PC-9 (cell line): ENCODE measurements around the gene FFAR3. TPM values are rescaled to one million over a fixed set of nuclear protein-coding genes. Genes with fewer than 3 reads are reported as not detected.

Experiments used
- BruUV-seq: library from RNA; stranded (reverse); fragments of 400-500 nt; replicated peaks from 2 replicates; lab custom pipeline; 2021; lab: Mats Ljungman, UMichigan
- CTCF ChIA-PET: fragments of 300-600 bp; sonication (Branson Sonifier 250); formaldehyde crosslinking; loops from one replicate; lab custom pipeline; 2022; ENCODE audit warnings: antibody characterized with exemption; lab: Charles Lee
- POLR2A ChIA-PET: fragments of 300-600 bp; sonication (Branson Sonifier 250); formaldehyde crosslinking; loops from one replicate; lab custom pipeline; 2022; ENCODE audit warnings: antibody characterized with exemption; ENCODE audit not compliant: unreplicated experiment; lab: Charles Lee
- DNase-seq, 2 experiments: peaks; one replicate each; pipeline versions ENCODE4 v3.0.0 to v3.0.0-alpha.2; 2015 to 2022; ENCODE audit warnings: mixed read lengths in 1 of 2
- H2AFZ ChIP-seq: fragments of 200-600 bp; sonication (generic); 2 replicates; pipeline ENCODE4 v1.8.1; 2017; ENCODE audit warnings: antibody characterized with exemption
- H3F3A ChIP-seq: fragments of 200-600 bp; sonication (generic); 2 replicates; pipeline ENCODE4 v1.8.1; 2017; ENCODE audit warnings: antibody characterized with exemption, mild to moderate bottlenecking, low read depth; ENCODE audit not compliant: insufficient read depth
- H3K27ac ChIP-seq: fragments of 200-600 bp; sonication (generic); 2 replicates; pipeline ENCODE4 v1.6.1; 2016; ENCODE audit warnings: mixed run types
- H3K27me3 ChIP-seq: fragments of 200-600 bp; sonication (generic); 2 replicates; pipeline ENCODE4 v1.6.1; 2016; ENCODE audit warnings: low read depth, mixed run types; ENCODE audit not compliant: insufficient read depth
- H3K36me3 ChIP-seq: fragments of 200-600 bp; sonication (generic); 2 replicates; pipeline ENCODE4 v1.6.1; 2016; ENCODE audit warnings: low read depth, mixed run types
- H3K4me1 ChIP-seq: fragments of 200-600 bp; sonication (generic); replicated peaks from 2 replicates; pipeline ENCODE4 v1.6.1; 2016; ENCODE audit warnings: mixed run types; ENCODE audit not compliant: insufficient read depth
- H3K4me2 ChIP-seq: fragments of 200-600 bp; sonication (generic); 2 replicates; pipeline ENCODE4 v1.6.1; 2017; ENCODE audit warnings: mixed run types
- H3K4me3 ChIP-seq: fragments of 200-600 bp; sonication (generic); 2 replicates; pipeline ENCODE4 v1.6.1; 2016; ENCODE audit warnings: mixed run types
- H3K79me2 ChIP-seq: fragments of 200-600 bp; sonication (generic); 2 replicates; pipeline ENCODE4 v1.6.1; 2017; ENCODE audit warnings: low read depth, mixed run types
- H3K9me2 ChIP-seq: fragments of 200-600 bp; sonication (generic); 2 replicates; pipeline ENCODE4 v1.8.1; 2017; ENCODE audit warnings: mild to moderate bottlenecking; ENCODE audit not compliant: insufficient read depth
- H3K9me3 ChIP-seq: fragments of 200-600 bp; sonication (generic); 2 replicates; pipeline ENCODE4 v1.8.1; 2016; ENCODE audit warnings: low read depth; ENCODE audit not compliant: insufficient read depth
- H4K20me1 ChIP-seq: fragments of 200-600 bp; sonication (generic); 2 replicates; pipeline ENCODE4 v1.8.1; 2017; ENCODE audit not compliant: insufficient read depth
- EZH2 ChIP-seq: fragments of 200-600 bp; sonication (generic); IDR thresholded peaks from 2 replicates; pipeline ENCODE4 v1.8.0; 2017; ENCODE audit warnings: antibody characterized with exemption, low read depth
- intact Hi-C: fragments of 100-400 bp; cut with micrococcal nuclease; formaldehyde crosslinking; loops from one replicate; pipeline ENCODE4 v1.10.0; 2022; ENCODE audit not compliant: unreplicated experiment
- total RNA-seq: library from RNA; stranded (reverse); gene quantifications from 2 replicates; pipeline ENCODE4 v1.2.3, GENCODE V29; 2021
- TF ChIP-seq, protein P1 (sequence below): fragments of 200-600 bp; sonication (generic); conservative IDR thresholded peaks from 2 replicates; pipeline ENCODE4 v1.6.1; 2017; ENCODE audit warnings: mixed run types, antibody characterized with exemption, mild to moderate bottlenecking, moderate library complexity

FFAR3 gene
- total RNA-seq, 1 experiment from 2014 or later, result not detected

DNA sequence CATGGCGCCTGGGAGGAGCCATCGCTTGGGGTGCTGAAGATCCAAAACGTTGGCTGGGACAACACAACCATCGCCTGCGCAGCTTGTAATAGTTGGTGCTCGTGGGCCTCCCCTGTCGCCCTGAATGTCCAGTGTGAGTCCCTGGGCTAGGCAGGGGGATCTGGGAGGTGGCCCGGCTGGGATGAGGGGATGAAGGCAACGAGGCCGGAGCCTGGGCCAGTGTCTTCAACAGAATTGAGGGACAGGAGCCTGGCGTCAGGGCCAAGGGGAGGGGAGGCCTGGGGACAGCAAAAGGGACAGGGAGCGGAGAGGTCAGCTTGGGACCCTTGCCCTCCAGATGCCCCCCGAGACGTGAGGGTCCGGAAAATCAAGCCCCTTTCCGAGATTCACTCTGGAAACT, 17.3 kb upstream of the FFAR3 start:
- Histone ChIP-seq H4K20me1 (peaks cover 4% of the 10 kb centered on the region; the same call in 1 of the 2 replicates), H3F3A (peaks cover 4% of the 10 kb centered on the region; the same call in 1 of the 2 replicates), H3K79me2 (no peaks in the 10 kb centered on the region), H3K9me2 (no peaks in the 10 kb centered on the region), H3K27me3 (no peaks in the 10 kb centered on the region), H3K4me2 (no peak overlapping the region), H3K4me1 (no peaks in the 10 kb centered on the region), H3K27ac (no peak overlapping the region), H3K36me3 (peaks cover 9% of the 10 kb centered on the region; the same call in 1 of the 2 replicates), H2AFZ (no peak overlapping the region), H3K9me3 (no peaks in the 10 kb centered on the region), H3K4me3 (no peak overlapping the region)
- ChIA-PET CTCF (no interaction called here), POLR2A (no interaction called here)
- DNase-seq, result no peak
- intact Hi-C loops, result no loop called here
- BruUV-seq, result no TSS peak
- TF ChIP-seq, protein P1, sequence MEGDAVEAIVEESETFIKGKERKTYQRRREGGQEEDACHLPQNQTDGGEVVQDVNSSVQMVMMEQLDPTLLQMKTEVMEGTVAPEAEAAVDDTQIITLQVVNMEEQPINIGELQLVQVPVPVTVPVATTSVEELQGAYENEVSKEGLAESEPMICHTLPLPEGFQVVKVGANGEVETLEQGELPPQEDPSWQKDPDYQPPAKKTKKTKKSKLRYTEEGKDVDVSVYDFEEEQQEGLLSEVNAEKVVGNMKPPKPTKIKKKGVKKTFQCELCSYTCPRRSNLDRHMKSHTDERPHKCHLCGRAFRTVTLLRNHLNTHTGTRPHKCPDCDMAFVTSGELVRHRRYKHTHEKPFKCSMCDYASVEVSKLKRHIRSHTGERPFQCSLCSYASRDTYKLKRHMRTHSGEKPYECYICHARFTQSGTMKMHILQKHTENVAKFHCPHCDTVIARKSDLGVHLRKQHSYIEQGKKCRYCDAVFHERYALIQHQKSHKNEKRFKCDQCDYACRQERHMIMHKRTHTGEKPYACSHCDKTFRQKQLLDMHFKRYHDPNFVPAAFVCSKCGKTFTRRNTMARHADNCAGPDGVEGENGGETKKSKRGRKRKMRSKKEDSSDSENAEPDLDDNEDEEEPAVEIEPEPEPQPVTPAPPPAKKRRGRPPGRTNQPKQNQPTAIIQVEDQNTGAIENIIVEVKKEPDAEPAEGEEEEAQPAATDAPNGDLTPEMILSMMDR, result no peak
- no peak for TF ChIP-seq EZH2

GRCh38 chr19:35341565-35342225, 16.6 kb upstream of the FFAR3 start:
- no TSS peak for BruUV-seq
- 0 out of 2 replicates have a peak, but pooled peaks cover 4% of the 10 kb centered on the region for H3K36me3 ChIP-seq
- no peak for DNase-seq
- H3F3A ChIP-seq, result peaks cover 4% of the 10 kb centered on the region; the same call in 1 of the 2 replicates
- no peaks in the 10 kb centered on the region for H3K79me2 ChIP-seq
- H3K4me3 ChIP-seq, result no peak overlapping the region
- no peaks in the 10 kb centered on the region for H3K27me3 ChIP-seq
- POLR2A ChIA-PET, result no interaction called here
- no peak overlapping the region for H3K27ac ChIP-seq
- intact Hi-C loops, result no loop called here
- no peaks in the 10 kb centered on the region for H3K9me3 ChIP-seq
- H3K4me2 ChIP-seq, result no peak overlapping the region
- no peaks in the 10 kb centered on the region for H3K9me2 ChIP-seq
- no peak for TF ChIP-seq EZH2
- TF ChIP-seq, protein P1, result no peak
- no peaks in the 10 kb centered on the region for H3K4me1 ChIP-seq
- no peak overlapping the region for H2AFZ ChIP-seq
- CTCF ChIA-PET, result no interaction called here
- H4K20me1 ChIP-seq, result peaks cover under 1% of the 10 kb centered on the region; the same call in 1 of the 2 replicates

DNA sequence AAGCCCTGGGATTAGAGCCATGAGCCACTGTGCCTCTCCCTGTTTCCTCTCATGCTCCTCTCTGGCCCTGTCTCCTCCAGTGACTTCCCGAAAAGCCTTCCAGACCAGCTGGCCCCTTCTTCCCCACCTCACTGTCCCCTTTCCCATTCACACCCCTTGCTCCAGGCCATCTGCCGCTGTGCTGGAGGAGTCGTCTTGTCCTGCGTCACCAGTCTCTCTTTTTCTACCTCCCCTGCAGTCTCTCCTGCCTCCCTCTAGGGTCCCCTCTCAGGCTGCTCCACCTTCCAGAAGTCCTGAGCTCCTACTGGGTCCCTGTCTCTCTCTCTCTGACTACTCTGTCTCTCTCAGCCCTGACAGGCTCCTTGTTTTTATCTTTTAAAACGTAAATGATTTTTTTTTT, 15.8 kb upstream of the FFAR3 start:
- H3K4me3 ChIP-seq, result no peak overlapping the region
- no peak overlapping the region for H3K27ac ChIP-seq
- H3K79me2 ChIP-seq, result no peaks in the 10 kb centered on the region
- H4K20me1 ChIP-seq, result no peaks in the 10 kb centered on the region
- DNase-seq, result no peak
- no peaks in the 10 kb centered on the region for H3K27me3 ChIP-seq
- 0 out of 2 replicates have a peak, but pooled peaks cover 4% of the 10 kb centered on the region for H3K36me3 ChIP-seq
- BruUV-seq, result no TSS peak
- no peak overlapping the region for H3K4me2 ChIP-seq
- no peaks in the 10 kb centered on the region for H3K9me3 ChIP-seq
- intact Hi-C loops, result no loop called here
- no peaks in the 10 kb centered on the region for H3K4me1 ChIP-seq
- peaks cover 4% of the 10 kb centered on the region; the same call in 1 of the 2 replicates for H3F3A ChIP-seq
- TF ChIP-seq EZH2, result no peak
- ChIA-PET CTCF (no interaction called here), POLR2A (interaction anchor here (0.6 kb wide), 1 partner anchor 1227 kb away, joined by 8 read pairs; no protein-coding TSS in a partner anchor)
- no peak overlapping the region for H2AFZ ChIP-seq
- H3K9me2 ChIP-seq, result no peaks in the 10 kb centered on the region
